ENCODE data around the gene RDH14. TPM values are rescaled to one million over a fixed set of nuclear protein-coding genes. Genes with fewer than 3 reads are reported as not detected.

RDH14 gene
- total RNA-seq, 1 experiment from 2014 or later, result 15.4 TPM

DNA sequence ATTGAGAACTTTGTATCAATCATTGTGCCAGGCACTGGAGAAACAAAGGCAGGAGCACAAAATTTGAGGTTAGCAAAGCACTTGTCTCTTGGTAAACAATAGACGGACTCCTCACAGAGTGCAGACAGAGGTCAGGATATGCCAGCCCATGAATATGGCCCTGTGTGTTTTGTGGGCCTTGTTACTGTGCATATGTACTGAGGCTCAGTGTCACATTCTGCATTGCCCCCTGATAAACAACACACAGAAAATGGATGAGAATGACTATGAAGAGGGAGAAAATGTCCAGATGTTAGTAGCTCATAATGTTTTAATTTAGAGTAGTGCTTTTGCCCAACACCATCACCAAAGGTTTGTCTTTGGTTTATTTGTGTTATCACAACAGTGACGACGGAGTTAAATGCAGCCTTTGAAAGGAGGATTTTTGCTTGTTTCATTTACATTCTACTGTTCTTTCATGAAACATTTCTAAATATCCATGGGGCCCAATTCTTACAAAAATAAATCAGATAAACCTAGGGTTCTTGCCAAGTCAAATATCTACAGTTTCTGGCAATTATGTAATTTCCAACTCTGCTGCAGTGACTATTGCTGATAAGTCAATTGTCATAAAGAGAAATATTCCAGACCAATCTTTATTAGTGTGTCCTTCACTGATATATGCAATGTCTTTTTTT lies 43.5 kb upstream of the RDH14 start:
- no peaks in the 10 kb centered on the region for H3K9me3 ChIP-seq (ENCODE audit: control insufficient read depth, insufficient read depth, low read depth, low read length)
- TF ChIP-seq, protein P1, sequence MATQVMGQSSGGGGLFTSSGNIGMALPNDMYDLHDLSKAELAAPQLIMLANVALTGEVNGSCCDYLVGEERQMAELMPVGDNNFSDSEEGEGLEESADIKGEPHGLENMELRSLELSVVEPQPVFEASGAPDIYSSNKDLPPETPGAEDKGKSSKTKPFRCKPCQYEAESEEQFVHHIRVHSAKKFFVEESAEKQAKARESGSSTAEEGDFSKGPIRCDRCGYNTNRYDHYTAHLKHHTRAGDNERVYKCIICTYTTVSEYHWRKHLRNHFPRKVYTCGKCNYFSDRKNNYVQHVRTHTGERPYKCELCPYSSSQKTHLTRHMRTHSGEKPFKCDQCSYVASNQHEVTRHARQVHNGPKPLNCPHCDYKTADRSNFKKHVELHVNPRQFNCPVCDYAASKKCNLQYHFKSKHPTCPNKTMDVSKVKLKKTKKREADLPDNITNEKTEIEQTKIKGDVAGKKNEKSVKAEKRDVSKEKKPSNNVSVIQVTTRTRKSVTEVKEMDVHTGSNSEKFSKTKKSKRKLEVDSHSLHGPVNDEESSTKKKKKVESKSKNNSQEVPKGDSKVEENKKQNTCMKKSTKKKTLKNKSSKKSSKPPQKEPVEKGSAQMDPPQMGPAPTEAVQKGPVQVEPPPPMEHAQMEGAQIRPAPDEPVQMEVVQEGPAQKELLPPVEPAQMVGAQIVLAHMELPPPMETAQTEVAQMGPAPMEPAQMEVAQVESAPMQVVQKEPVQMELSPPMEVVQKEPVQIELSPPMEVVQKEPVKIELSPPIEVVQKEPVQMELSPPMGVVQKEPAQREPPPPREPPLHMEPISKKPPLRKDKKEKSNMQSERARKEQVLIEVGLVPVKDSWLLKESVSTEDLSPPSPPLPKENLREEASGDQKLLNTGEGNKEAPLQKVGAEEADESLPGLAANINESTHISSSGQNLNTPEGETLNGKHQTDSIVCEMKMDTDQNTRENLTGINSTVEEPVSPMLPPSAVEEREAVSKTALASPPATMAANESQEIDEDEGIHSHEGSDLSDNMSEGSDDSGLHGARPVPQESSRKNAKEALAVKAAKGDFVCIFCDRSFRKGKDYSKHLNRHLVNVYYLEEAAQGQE (IDR thresholded peaks at IDR 0.05; ENCODE audit: insufficient read depth in 1 of 2, low read depth in 2 of 2, low read length in 1 of 2), result no peak
- TF ChIP-seq TCF7L2 (IDR thresholded peaks at IDR 0.05; ENCODE audit: low read depth, low read length), result no peak
- TF ChIP-seq POLR2AphosphoS5 (IDR thresholded peaks at IDR 0.05; ENCODE audit: low read depth, low read length), result no peak
- TF ChIP-seq, protein P2, sequence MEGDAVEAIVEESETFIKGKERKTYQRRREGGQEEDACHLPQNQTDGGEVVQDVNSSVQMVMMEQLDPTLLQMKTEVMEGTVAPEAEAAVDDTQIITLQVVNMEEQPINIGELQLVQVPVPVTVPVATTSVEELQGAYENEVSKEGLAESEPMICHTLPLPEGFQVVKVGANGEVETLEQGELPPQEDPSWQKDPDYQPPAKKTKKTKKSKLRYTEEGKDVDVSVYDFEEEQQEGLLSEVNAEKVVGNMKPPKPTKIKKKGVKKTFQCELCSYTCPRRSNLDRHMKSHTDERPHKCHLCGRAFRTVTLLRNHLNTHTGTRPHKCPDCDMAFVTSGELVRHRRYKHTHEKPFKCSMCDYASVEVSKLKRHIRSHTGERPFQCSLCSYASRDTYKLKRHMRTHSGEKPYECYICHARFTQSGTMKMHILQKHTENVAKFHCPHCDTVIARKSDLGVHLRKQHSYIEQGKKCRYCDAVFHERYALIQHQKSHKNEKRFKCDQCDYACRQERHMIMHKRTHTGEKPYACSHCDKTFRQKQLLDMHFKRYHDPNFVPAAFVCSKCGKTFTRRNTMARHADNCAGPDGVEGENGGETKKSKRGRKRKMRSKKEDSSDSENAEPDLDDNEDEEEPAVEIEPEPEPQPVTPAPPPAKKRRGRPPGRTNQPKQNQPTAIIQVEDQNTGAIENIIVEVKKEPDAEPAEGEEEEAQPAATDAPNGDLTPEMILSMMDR (IDR thresholded peaks at IDR 0.05), result no peak
- TF ChIP-seq SIN3A (IDR thresholded peaks at IDR 0.05; ENCODE audit: borderline replicate concordance, insufficient read depth, low read depth, low read length), result no peak
- in situ Hi-C loops (cut with HindIII; ENCODE audit: low pct_unique_long_range_greater_than_20kb, low sequenced_read_pairs), result no loop called here
- no peak for DNase-seq (ENCODE audit: low read depth, low spot score)
- no peak overlapping the region for H3K27ac ChIP-seq (ENCODE audit: low read length)
- intact Hi-C loops (cut with micrococcal nuclease; ENCODE audit: unreplicated experiment), result no loop called here
- no peaks in the 10 kb centered on the region for H3K36me3 ChIP-seq (ENCODE audit: control insufficient read depth, insufficient read depth, low read length)
- H3K4me1 ChIP-seq (ENCODE audit: control insufficient read depth, insufficient read depth, low read length), result no peaks in the 10 kb centered on the region
- H3K27me3 ChIP-seq (ENCODE audit: control insufficient read depth, insufficient read depth, low read length), result no peaks in the 10 kb centered on the region
- ATAC-seq, result no peak
- ChIA-PET POLR2A (no interaction called here), CTCF (no interaction called here)
- H3K4me3 ChIP-seq (ENCODE audit: low read depth in 2 of 2, low read length in 2 of 2), result no peak overlapping the region
- no TSS peak for BruUV-seq (replicated peaks)

DNA sequence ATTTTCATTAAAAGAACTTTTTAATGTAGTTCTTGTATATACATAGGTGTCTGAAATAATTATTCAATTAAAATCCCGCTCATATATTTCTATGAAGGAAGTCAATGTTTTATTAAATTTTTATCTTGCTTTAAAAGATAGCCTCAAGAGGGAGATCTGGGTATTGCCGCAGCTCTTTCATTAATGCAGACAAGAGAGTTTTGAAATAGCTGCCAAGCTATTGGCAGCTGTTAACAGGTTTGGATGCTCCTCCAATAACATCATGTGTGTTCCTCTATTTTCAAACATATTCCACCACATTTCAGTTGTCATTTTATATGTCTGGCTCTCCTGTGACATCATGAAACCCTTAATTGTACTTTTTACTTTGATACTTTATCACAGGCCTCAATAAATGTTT lies 41.8 kb upstream of the RDH14 start:
- Histone ChIP-seq H3K4me3 (ENCODE audit: low read depth in 2 of 2, low read length in 2 of 2) (no peak overlapping the region), H3K36me3 (ENCODE audit: control insufficient read depth, insufficient read depth, low read length) (no peaks in the 10 kb centered on the region), H3K27ac (ENCODE audit: low read length) (no peak overlapping the region), H3K27me3 (ENCODE audit: control insufficient read depth, insufficient read depth, low read length) (no peaks in the 10 kb centered on the region), H3K4me1 (ENCODE audit: control insufficient read depth, insufficient read depth, low read length) (no peaks in the 10 kb centered on the region), H3K9me3 (ENCODE audit: control insufficient read depth, insufficient read depth, low read depth, low read length) (no peaks in the 10 kb centered on the region)
- no TSS peak for BruUV-seq (replicated peaks)
- POLR2A ChIA-PET, result no interaction called here
- intact Hi-C loops (cut with micrococcal nuclease; ENCODE audit: unreplicated experiment), result no loop called here
- TF ChIP-seq, protein P1 (IDR thresholded peaks at IDR 0.05; ENCODE audit: insufficient read depth in 1 of 2, low read depth in 2 of 2, low read length in 1 of 2), result no peak
- TF ChIP-seq, protein P2 (IDR thresholded peaks at IDR 0.05), result no peak
- TF ChIP-seq SIN3A (IDR thresholded peaks at IDR 0.05; ENCODE audit: borderline replicate concordance, insufficient read depth, low read depth, low read length), result no peak
- TF ChIP-seq POLR2AphosphoS5 (IDR thresholded peaks at IDR 0.05; ENCODE audit: low read depth, low read length), result no peak
- no peak for TF ChIP-seq TCF7L2 (IDR thresholded peaks at IDR 0.05; ENCODE audit: low read depth, low read length)
- in situ Hi-C loops (cut with HindIII; ENCODE audit: low pct_unique_long_range_greater_than_20kb, low sequenced_read_pairs), result no loop called here
- DNase-seq (ENCODE audit: low read depth, low spot score), result no peak
- no peak for ATAC-seq
- CTCF ChIA-PET, result no interaction called here
